Prostate gland (tissue), 2 donors: Measurements from ENCODE around the gene ZNF490.

Experiments used
- POLR2A ChIP-seq: fragments of 450-650 bp; IDR thresholded peaks from one replicate; pipeline ENCODE4 v1.6.1; 2016; ENCODE audit warnings: antibody characterized with exemption, mild to moderate bottlenecking
- POLR2AphosphoS5 ChIP-seq: sonication (generic); formaldehyde crosslinking; IDR thresholded peaks from one replicate; pipeline ENCODE4 v1.6.1; 2017; ENCODE audit warnings: antibody characterized with exemption
- TF ChIP-seq, protein P1 (sequence below), 4 experiments: fragments of 200-600 bp in 2 of 4; fragments of 450-650 bp in 2 of 4; sonication (generic) in 2 of 4; IDR thresholded peaks; 1 replicate in 3 of 4; 2 replicates in 1 of 4; pipeline ENCODE4 v1.5.1; 2016 to 2019; ENCODE audit warnings: antibody characterized with exemption in 4 of 4, mild to moderate bottlenecking in 2 of 4, moderate library complexity in 2 of 4

DNA sequence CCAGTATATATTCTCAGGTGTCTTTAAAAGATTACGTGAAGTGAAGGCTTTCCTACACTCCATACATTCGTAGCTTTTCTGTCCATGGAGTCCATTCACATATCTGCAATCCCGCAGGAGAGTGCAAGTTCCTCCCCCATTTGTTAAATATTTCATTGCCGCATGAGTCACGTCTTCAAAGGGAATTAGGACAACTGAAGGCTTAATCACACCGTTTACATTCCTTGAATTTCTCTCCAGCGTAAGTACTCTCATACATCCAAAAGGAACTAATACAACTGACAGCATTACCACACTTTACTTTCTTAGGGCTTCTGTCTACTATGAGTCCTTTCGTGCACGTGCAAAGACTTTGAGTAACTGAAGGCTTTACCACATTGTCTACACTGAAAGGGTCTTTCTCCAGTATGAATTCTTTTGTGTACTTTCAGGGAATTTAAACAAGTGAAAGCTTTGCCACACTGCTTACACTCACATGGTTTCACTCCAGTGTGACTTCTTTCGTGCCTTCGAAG lies 30.4 kb downstream of the ZNF490 start:
- TF ChIP-seq POLR2AphosphoS5: no peak
- TF ChIP-seq, protein P1, sequence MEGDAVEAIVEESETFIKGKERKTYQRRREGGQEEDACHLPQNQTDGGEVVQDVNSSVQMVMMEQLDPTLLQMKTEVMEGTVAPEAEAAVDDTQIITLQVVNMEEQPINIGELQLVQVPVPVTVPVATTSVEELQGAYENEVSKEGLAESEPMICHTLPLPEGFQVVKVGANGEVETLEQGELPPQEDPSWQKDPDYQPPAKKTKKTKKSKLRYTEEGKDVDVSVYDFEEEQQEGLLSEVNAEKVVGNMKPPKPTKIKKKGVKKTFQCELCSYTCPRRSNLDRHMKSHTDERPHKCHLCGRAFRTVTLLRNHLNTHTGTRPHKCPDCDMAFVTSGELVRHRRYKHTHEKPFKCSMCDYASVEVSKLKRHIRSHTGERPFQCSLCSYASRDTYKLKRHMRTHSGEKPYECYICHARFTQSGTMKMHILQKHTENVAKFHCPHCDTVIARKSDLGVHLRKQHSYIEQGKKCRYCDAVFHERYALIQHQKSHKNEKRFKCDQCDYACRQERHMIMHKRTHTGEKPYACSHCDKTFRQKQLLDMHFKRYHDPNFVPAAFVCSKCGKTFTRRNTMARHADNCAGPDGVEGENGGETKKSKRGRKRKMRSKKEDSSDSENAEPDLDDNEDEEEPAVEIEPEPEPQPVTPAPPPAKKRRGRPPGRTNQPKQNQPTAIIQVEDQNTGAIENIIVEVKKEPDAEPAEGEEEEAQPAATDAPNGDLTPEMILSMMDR (IDR thresholded peaks at IDR 0.05): no peak
- TF ChIP-seq POLR2A: no peak
